ENCODE data around the gene MOB3A.

GRCh38 chr19:2096034-2096479 lies at the start of gene MOB3A:
- TF ChIP-seq, protein P1, sequence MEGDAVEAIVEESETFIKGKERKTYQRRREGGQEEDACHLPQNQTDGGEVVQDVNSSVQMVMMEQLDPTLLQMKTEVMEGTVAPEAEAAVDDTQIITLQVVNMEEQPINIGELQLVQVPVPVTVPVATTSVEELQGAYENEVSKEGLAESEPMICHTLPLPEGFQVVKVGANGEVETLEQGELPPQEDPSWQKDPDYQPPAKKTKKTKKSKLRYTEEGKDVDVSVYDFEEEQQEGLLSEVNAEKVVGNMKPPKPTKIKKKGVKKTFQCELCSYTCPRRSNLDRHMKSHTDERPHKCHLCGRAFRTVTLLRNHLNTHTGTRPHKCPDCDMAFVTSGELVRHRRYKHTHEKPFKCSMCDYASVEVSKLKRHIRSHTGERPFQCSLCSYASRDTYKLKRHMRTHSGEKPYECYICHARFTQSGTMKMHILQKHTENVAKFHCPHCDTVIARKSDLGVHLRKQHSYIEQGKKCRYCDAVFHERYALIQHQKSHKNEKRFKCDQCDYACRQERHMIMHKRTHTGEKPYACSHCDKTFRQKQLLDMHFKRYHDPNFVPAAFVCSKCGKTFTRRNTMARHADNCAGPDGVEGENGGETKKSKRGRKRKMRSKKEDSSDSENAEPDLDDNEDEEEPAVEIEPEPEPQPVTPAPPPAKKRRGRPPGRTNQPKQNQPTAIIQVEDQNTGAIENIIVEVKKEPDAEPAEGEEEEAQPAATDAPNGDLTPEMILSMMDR (IDR thresholded peaks at IDR 0.05; ENCODE audit: poor library complexity), result peak; percentile 51
- TF ChIP-seq EZH2 (IDR thresholded peaks at IDR 0.05; ENCODE audit: borderline replicate concordance), result no peak
- TF ChIP-seq EZH2phosphoT487 (IDR thresholded peaks at IDR 0.05; ENCODE audit: low read depth, severe bottlenecking, unreplicated experiment), result no peak
